D721Med (cell line): Measurements from ENCODE around the gene TMEFF1.

Experiments
- DNase-seq: peaks from one replicate; pipeline ENCODE4 v3.0.0; 2011; ENCODE audit warnings: low spot score; ENCODE audit not compliant: insufficient read length
- FAIRE-seq: peaks from 2 replicates; lab custom pipeline; 2011; peaks lifted over from hg19 to GRCh38; lab: Jason Lieb, UNC
- TF ChIP-seq, protein P1 (sequence below): IDR thresholded peaks from 2 replicates; pipeline ENCODE4 v1.5.1; 2012; ENCODE audit warnings: mild to moderate bottlenecking, control low read depth; ENCODE audit not compliant: insufficient read depth; ENCODE audit errors: missing control alignments

Gene TMEFF1

DNA sequence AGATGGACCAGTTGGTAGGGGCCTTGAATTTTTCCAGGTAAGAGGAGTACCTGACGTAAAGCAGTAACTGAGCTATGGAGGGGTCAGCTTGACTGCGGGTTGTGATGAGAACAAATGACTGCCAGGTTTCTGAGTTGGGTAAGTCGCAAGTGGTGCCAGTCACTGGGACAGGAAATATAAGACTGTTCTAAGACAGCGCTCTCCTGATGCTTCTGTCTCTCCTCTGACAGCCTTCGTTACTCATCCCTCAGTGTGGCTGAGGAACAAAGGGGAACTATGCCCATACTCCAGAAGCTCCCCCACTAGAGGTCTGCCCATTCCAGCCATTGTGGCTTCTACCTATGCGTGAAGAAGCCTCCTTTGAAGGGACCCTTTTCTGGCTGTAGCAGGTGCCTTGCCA lies 118.2 kb downstream of the TMEFF1 start:
- FAIRE-seq, result no peak
- DNase-seq, result no peak
- TF ChIP-seq, protein P1, sequence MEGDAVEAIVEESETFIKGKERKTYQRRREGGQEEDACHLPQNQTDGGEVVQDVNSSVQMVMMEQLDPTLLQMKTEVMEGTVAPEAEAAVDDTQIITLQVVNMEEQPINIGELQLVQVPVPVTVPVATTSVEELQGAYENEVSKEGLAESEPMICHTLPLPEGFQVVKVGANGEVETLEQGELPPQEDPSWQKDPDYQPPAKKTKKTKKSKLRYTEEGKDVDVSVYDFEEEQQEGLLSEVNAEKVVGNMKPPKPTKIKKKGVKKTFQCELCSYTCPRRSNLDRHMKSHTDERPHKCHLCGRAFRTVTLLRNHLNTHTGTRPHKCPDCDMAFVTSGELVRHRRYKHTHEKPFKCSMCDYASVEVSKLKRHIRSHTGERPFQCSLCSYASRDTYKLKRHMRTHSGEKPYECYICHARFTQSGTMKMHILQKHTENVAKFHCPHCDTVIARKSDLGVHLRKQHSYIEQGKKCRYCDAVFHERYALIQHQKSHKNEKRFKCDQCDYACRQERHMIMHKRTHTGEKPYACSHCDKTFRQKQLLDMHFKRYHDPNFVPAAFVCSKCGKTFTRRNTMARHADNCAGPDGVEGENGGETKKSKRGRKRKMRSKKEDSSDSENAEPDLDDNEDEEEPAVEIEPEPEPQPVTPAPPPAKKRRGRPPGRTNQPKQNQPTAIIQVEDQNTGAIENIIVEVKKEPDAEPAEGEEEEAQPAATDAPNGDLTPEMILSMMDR, result no peak

DNA sequence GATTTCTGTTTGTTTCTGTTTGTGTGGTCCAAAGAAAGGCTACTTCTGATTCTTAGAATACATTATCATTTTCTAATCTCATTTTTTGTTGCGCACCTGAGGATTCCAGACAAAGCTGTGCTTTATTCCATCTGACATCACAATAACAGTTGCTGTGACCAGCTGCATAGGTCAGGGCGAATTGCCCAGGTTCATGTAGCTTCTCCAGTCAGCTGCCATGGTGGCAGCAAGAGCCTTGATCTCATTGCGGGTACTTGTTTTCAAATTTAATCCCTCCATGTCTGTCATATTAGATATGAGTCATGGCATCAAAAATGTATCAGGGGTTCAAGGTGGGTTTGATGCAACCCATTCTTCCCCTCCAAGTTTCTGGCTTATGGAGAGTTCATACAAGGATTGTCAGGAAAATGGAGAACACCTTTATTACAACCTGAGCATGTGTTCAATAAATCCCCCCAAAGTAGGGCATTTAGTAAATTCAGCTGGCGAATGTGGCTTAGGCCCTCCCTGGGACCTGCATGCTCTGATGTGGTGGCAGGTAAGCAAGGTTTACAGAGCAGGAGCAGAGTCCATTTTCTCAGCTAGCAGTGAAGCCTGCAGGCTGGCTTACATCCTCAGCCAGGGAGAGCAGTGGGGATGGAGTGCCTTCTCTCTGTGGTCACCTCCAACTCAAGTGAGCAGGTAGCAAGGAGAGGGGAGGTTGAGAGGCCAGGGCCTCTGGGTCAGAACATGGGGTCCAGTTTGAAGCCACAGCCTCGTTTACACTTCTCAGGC lies 118.9 kb downstream of the TMEFF1 start:
- TF ChIP-seq, protein P1, result no peak
- FAIRE-seq (no peak), DNase-seq (no peak)

DNA sequence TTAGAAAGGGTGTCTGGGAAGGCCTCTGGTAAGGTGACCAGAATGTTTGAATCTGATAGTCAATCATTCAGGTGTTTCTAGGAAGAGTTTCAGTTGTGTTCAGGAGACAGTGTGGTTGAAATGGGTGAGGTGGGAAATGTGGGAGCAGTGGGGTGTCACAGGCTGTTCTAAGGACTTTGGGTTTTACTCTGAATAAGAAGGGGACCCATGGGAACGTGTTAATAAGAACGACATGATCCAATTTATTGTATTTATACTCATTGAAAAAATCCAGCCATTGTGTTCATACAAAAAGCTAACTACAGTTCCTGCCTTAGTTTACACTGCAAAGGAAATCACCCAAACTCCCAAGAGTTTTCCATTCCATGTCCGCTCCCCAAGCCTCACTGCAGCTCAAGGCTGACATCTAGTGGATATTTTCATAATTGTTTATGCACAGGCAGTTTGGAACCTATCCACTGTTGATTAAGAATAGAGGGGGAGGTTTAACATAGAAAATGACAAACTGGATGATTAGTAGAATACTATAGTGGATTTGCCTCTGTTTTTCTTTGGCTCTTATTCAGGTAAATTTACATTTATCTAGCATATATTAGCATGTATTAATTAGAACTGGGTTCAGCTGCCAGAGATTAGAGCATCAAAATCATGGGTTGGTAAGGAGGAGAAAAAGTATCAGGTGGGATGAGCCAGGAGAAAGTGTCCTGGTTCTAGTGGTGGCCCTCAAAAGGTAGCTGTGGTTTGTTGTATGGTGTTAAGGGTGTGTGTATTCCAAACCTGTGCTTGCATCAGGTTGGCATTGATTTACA lies 122.6 kb downstream of the TMEFF1 start:
- DNase-seq (peak; percentile 22), FAIRE-seq (peak; percentile 76)
- TF ChIP-seq, protein P1, result peak; percentile 93

DNA sequence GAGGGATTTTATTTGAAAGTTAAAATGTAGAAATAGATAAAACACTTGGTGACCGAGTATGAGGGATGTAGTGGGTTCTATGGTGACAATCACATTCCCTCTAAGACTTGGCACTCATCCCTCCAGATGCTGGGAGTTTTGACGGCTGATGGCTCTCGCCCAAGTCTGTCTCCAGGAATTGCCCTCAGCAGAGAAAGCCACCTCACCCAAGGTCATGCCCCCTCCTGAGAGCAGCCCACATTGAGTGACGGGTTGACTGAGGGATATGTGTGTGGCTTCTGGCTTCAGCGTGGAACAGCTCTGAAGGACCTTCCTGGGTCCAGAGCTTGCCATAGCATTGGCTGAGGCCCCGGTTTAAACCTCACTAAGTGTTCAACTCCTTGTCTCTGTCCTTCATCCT lies 124.3 kb downstream of the TMEFF1 start:
- DNase-seq, result no peak
- TF ChIP-seq, protein P1, result no peak
- no peak for FAIRE-seq

DNA sequence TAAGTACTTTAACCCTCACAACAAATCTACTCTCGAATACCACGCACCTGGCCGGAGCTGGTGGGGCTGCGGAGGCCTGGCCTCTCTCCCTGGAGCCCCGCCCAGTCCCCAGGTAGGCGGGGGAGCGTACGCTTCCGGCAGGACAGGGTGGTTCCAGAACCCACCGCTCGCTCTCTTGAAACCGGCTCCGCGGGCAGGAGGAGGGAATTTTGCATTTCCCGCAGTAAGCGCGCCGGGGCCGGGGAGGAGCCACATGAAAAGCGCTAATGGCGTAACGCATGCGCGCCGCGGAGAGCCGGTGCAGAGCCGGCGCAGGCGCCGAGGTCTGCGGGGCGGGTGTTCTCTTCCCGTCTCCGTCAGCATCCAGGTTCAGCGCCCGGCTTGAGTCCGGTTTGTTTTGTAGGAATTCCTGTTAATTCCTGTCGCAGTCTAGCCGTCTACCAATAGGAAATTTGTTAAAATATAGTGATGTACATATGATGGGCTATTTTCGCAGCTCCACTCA lies 125.7 kb downstream of the TMEFF1 start:
- peak; percentile 45 for DNase-seq
- FAIRE-seq, result no peak
- TF ChIP-seq, protein P1, result no peak

DNA sequence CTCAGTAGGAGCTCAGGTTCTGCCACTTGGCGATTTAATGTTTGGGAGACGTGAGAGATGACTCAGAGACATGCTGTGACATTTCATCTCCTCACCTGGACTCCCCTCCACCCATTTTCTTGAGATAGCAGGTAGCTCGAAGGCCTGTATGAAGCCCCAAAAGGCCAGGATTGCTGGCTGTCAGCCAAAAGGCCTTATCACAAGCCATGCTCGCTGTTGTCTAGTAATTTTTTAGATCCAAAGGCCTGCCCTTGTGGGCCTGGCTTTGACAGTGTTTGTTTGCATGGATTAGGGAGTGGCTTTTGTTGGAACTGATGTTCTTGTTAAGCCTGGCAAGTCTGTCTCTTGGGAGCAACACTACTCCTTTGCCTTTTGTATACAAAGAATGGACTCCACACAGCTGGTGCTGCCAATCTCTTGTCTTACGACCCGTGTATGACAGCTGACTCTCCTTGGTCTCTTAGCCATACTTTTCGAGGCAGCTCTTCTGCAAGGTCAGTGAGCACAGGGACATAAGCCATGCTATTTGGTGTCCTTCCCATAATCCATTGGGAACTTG lies 127.7 kb downstream of the TMEFF1 start:
- no peak for DNase-seq
- FAIRE-seq, result no peak
- TF ChIP-seq, protein P1, result no peak

DNA sequence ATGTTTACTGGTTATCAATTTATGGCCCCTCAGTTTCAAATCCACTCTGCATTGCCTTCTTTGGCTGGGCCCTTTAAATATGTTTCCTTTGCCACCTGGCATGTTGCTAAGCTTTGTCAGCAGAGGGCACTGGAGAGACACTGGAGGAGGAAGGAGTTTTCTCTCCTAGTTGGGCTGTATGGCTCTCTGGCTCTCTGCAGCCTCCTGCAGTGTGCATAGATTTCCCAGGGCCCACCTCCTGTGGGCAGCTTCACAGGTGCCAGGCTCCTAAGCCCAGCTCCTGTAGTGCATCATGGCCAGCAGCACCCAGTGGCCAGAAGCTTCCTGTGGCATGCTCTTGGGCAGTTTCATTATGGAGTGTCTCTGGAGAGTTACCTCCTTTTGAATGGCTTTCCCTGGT lies 128.3 kb downstream of the TMEFF1 start:
- TF ChIP-seq, protein P1, result peak; percentile 88
- FAIRE-seq (no peak), DNase-seq (no peak)
